ENCODE measurements around the gene ZNF367.

DNA sequence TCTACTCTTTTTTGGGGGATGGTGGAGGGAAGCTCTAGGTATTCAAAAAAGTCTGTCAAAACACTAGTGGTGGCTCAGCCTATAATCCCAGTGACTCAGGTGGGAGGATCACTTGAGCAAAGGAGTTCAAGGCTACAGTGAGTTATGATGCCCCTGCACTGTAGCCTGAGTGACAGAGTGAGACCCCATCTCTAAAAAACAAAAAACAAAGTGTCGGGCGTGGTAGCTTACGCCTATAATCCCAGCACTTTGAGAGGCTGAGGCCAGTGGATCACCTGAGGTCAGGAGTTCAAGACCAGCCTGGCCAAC lies 18.9 kb downstream of the ZNF367 start:
- TF ChIP-seq, protein P1, sequence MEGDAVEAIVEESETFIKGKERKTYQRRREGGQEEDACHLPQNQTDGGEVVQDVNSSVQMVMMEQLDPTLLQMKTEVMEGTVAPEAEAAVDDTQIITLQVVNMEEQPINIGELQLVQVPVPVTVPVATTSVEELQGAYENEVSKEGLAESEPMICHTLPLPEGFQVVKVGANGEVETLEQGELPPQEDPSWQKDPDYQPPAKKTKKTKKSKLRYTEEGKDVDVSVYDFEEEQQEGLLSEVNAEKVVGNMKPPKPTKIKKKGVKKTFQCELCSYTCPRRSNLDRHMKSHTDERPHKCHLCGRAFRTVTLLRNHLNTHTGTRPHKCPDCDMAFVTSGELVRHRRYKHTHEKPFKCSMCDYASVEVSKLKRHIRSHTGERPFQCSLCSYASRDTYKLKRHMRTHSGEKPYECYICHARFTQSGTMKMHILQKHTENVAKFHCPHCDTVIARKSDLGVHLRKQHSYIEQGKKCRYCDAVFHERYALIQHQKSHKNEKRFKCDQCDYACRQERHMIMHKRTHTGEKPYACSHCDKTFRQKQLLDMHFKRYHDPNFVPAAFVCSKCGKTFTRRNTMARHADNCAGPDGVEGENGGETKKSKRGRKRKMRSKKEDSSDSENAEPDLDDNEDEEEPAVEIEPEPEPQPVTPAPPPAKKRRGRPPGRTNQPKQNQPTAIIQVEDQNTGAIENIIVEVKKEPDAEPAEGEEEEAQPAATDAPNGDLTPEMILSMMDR (IDR thresholded peaks at IDR 0.05): no peak
- TF ChIP-seq POLR2AphosphoS5 (IDR thresholded peaks at IDR 0.05): no peak
- TF ChIP-seq EP300 (IDR thresholded peaks at IDR 0.05): no peak
- no peak for TF ChIP-seq POLR2A (IDR thresholded peaks at IDR 0.05)
